HFF-Myc (cell line): ENCODE data around the gene LHX4.

Experiments used
- DNase-seq: peaks from one replicate; pipeline ENCODE4 v3.0.0-alpha.2; 2011; ENCODE audit warnings: low read depth; ENCODE audit errors: extremely low read depth
- H3K4me3 ChIP-seq: replicated peaks from 2 replicates; pipeline ENCODE4 v1.5.1; 2011; ENCODE audit warnings: low read depth, mild to moderate bottlenecking, control low read depth, low read length
- CTCF ChIP-seq: IDR thresholded peaks from 2 replicates; pipeline ENCODE4 v1.5.1; 2012; ENCODE audit warnings: mild to moderate bottlenecking, low read depth, low read length, control low read depth; ENCODE audit errors: missing control alignments

The LHX4 gene

DNA sequence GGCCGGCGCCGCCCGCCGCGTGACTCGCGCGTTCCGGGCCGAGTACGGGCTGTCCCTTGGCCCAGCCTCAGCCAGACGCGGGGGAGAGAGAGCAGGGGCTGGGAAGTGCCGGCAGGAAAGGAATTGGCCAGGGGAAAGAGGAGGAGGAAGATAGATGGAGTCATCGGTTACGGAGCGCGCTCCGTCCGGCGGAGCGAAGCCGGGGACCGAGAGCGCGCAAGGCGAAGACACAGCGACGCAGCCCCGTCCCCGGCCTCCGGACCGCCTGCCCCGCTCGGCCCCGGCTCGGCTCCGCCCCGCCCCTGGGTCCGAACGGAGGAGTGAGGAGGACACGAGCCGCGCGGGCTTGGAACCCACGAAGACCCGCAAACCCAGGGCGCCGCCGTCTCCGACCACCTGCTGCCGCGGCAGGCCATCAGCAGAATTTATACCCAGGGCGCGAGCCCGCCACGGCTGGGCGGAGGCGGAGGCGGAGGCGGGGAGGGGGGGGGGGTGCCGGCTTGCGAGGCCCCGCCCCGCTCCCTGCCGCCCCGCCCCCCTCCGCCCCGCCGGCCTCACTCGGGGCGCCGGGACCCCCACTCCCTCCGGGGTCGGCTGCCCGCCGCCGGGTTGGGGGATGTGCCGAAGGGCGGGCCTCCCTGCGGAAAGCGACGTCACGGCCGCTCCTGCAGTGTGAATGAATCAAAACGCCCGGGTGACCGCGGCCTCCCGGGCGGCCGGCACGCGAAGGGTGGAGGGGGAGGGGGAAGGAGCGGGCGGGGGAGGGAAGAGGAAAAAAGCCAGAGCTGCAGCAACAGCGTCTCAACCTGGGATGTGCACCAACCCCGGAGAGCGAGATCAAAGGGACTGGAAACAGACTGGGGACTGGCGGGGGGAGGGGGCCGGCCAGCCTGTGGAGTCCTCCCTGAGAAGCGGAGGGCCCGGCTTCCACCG is at the start of gene LHX4:
Gene LHX4 (plus strand): TSS at position 782 of the 933 bp plus-strand sequence. CDS start 266 bp downstream, outside the sequence.
- H3K4me3 ChIP-seq = peak within 1 kb of the TSS; percentile 45
- no peak for DNase-seq
- no peak for TF ChIP-seq CTCF

DNA sequence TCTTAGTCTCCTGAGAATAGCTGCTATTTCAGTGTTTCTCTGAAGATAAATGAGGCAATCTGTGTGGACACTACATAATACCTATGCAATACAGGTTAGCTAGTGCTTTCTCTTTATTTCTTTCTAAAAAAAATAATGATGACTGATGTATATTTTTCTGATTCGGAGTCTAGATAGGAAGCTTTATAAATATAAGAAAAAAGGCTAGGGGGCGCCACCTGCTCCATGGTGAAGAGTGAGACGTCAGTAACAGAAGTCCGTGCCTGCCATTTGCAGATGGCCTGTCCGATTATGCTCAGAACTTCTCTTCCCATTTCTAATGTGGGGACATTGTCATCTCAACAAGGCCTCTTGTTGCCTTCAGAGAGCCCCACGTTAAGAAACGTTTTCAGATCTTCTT is 49.0 kb upstream of the LHX4 start:
- no peak for DNase-seq
- no peak overlapping the region for H3K4me3 ChIP-seq
- TF ChIP-seq CTCF = peak; percentile 45

DNA sequence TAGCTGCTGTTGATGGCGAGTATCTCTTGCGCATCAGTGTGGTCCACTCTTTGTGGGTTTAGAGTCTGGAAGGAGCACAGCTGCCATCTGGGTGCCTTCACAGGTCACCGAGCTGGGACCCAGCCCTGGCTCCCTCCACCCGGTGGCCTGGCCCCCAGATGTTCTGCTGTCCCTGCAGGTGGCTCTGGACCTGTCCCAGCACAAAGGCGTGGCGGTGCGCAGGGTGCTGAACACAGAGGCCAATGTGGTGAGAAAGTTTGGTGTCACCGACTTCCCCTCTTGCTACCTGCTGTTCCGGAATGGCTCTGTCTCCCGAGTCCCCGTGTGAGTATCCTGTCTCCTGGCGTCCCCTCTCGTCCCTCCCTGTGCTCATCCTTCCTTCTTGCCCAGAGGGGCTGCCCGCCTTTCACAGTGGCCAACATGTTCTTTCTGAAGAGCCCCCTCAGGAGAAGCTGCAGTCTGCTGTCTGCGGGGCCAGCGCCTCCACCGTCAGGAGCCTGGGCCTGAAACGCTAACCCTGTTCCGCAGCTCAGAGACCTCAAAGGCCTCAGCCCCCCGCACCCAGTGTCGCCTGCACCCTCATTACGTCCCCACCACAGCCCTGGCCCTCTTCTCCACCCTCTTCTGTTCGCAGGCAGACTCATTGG is 47.9 kb upstream of the LHX4 start:
- DNase-seq = no peak
- TF ChIP-seq CTCF = no peak

GRCh38 chr1:180182643-180183311 is 47.3 kb upstream of the LHX4 start:
- no peak for TF ChIP-seq CTCF
- no peak for DNase-seq
- no peak overlapping the region for H3K4me3 ChIP-seq

More for the DNA sequence above, 47.9 kb upstream of the LHX4 start:
- H3K4me3 ChIP-seq = no peak overlapping the region

DNA sequence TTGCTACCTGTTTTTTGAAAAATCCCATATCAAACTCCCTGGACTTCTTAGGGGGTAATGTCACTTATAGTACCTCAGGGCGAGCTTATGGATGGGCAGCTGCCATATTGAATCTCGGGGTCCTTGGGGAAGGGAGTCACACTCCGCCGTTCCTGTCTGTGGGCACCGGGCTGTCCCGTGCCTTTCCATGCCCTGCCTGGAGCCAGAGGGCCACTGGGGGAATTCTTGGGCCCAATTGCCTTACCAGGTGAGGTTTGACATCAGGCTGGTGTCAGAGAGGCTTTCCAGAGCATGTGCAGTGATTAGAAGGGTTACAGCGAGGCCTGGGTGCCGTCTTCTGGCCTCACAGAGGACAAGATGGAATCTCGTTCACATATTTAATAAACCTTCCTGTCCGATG is 46.6 kb upstream of the LHX4 start:
- H3K4me3 ChIP-seq = no peak overlapping the region
- TF ChIP-seq CTCF = no peak

GRCh38 chr1:180184041-180184440 is 46.0 kb upstream of the LHX4 start:
- no peak for TF ChIP-seq CTCF
- H3K4me3 ChIP-seq = no peak overlapping the region
- no peak for DNase-seq

More for the DNA sequence above, 46.6 kb upstream of the LHX4 start:
- DNase-seq = no peak
